Eye (tissue), 1 donor: ENCODE results near the gene IL12RB2.

ENCODE experiments used
- DNase-seq: peaks from one replicate; pipeline ENCODE4 v3.0.0-alpha.2; 2015

IL12RB2 gene

DNA sequence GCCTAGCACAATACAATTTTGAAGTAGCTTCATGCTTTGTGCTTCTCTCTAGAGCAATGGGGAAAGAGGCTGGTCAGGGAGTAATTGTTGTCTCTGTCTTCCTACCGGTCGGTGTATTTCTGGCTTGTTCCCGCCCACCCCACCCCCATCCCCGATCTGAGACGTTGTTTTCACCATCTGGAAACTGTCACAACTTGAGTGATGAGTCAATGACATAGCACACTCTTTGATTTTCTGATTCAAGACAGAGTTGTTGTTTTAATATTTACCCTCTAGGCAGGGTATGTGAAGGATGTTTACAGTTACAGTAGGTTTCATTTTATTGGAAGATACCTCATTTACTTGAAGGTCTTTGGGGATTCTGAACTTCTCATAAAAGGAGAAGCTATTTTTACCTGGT is 7.0 kb downstream of the IL12RB2 start:
- DNase-seq: no peak

DNA sequence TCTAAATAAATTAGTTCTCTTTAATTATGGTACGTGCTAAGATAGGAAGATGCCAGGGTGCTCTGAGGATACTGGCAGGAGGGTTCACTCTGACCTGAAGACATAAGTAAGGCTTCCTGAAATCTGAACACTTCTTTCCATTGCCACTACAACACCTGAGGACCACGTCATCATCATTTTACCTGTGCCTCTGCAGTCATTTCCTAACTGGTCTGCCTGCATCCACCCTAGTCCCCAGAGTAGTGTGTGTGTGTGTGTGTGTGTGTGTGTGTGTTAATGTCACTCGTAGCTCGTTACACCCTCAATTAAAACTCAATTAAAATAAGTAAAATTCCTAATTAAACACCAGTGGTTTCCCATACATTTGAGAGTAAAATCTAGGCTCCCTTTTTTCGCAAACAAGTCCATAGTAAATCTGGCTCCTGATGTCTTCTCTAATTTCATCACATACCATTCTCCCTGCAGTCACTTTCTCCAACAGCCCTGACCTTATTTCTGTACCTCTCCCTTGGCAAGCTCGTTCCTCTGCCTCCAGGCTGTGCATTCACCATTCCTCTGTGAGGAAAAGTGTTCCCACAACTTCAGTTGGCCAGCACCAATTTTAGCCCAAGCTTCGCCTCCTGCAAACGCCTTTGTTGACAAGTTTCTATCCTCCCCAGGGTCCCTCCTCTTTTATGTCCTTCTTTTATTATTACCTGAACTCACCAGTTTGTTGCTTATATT is 8.7 kb downstream of the IL12RB2 start:
- no peak for DNase-seq

DNA sequence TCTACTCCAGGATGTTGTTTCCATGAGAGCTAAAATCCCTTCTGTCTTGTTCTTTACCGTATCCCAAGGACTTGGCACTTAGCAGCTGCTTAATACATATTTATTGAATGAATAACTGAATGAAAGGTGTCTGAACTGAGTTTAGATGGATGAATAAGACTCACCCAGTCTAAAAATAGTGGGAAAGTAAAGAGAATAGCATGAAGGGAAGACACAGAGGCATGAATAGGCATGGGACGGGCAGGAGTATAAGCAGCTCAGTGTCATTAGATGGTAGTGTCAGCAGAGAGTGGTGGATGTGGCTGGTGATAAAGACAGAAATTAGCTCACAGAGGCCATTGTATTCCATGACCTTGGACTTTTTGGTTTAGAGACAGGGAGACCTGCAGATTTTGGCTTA is 9.2 kb downstream of the IL12RB2 start:
- DNase-seq: no peak

DNA sequence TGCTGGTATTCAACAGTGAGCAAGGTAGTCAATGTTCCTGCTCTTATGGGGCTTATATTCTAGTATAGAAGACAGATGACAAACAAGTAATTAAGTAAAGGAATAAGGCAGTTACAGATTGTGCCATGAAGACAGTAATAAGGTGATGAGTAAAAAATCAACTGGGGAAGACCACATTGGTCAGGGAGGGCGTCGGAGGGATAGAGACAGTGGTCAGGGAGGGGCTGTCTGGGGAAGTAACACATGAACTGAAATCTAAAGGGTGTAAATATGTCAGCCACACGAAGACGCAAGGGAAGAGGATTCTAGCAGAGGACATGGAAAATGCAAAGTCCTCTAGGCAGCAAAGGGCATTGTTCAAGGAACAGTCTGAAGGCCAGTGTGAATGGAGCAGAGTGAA is 10.1 kb downstream of the IL12RB2 start:
- DNase-seq: no peak

DNA sequence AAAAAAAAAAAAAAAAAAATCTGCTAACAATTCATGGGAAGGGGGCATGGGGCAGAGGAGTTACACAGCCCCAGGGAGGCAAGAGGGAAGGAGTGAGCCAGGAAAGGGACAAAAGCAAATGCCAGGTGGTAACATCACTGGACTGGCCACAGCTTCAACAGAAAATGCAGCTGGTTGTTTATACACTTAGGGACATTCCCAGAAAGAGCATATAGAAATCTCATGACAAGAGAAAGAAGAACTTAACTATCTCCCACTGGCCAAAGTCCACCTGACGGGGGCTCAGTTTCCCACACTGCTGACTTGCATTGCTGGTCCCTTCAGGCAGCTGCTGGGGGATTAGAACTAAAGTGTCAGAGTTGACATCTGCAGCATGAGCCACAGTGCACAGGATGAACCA is 14.8 kb downstream of the IL12RB2 start:
- no peak for DNase-seq

DNA sequence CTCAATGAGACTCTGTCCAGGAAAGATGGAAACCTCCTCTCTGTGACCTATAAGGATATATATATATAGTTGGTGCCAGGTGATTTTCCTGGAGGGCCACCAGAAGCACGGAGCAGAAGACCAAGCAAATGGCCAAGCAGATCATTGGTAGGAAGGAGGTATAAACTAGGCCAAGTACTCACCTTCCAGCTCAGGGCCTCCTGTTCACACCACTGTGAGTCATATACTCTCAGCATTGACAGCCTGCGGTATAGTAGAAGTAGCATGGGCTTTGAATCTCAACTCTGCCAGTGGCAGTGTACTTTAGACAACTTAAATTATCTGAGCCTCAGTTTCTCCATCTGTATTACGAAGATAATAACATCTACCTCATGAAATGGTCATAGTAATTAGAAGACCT is 15.4 kb downstream of the IL12RB2 start:
- DNase-seq: no peak

DNA sequence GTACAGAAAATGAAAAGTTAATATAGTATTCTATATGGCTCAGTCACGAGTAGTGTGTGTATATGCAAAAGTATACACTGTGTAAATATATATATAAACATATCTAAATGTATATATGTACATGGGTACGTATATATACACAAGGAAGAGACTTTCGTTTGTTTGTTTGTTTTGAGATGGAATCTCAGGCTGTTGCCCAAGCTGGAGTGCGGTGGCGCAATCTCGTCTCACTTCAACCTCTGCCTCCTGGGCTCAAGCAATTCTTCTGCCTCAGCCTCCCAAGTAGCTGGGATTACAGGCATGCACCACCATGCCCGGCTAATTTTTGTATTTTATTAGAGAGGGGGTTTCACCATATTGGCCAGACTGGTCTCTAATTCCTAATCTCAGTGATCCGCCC is 16.4 kb downstream of the IL12RB2 start:
- no peak for DNase-seq

DNA sequence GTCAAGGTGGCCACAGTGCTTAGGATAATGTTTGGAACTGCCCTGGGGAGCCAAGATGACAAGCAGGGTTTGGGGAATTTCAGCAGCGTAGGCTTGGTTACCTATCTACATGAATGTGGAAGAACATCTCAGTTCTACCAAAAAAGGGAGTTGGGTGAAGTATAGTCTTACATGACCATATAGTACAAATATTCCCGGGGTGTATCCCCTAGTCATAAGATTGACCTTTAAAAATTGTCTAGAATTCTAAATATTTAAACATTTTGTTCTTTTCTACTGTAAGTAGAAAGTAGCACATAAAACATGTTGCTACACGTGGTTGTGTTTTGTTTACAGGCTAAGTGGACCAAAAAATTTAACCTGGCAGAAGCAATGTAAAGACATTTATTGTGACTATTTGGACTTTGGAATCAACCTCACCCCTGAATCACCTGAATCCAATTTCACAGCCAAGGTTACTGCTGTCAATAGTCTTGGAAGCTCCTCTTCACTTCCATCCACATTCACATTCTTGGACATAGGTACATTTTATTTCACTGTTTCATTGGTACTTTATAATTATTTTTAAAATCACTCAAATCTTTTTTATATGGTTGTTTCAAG is 20.3 kb downstream of the IL12RB2 start:
- no peak for DNase-seq

DNA sequence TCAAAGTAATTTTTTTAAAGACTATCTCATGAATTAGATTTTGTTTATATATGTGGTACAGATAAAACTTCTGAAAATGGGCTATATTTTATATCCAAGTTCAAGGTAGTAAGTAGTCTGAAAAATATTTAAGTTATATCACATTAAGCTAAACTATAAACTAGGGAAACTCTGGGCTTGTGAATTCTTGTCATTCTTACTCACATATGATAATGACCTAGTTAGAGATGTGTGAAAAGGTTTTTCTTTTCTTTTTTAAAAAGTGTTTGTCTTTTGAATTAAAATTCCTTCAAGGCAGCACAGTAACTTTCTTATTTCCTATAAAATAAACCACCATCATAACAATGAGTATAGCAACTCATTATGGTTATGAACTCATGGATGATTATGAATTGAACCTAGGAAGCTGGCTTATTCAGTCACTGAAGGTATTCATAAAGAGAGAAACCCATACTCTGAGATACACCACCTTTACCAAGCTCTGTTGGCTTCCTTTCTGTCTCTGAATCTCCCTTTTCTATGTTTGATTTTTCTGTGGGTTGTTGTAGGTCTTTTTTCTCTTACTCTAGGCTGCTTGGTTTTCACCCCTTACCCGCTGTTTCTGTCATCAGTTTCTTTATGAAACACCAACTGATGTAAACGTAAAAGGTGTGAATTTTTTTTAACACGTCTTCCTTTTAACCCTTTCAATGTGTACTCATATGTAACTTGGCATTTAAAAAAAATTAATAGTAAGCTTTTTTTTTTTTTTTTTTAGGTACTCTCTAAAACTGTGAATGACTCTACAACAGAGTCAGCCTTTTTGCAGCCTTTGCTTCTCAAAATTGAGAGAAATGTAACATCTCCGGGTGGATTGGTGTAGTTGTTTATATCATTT is 25.2 kb downstream of the IL12RB2 start:
- no peak for DNase-seq

DNA sequence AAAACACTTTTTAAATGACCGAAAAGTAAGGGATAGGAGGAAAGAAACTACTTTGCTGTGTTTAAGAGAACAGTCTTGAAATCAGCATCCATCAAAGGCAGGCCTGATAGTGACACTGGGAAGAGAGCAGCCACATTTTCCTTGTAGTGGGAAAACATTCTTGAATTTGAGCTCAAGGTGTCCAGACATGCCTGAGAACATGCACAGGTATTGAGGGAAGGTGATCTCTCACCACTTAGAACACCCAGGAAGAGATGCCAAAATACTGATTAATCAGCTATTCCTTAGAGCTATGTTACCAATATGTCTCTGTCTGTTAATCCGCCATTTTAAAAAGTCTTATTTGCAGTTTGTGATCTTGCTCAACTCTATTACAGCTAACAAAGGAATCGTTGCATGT is 25.9 kb downstream of the IL12RB2 start:
- no peak for DNase-seq

DNA sequence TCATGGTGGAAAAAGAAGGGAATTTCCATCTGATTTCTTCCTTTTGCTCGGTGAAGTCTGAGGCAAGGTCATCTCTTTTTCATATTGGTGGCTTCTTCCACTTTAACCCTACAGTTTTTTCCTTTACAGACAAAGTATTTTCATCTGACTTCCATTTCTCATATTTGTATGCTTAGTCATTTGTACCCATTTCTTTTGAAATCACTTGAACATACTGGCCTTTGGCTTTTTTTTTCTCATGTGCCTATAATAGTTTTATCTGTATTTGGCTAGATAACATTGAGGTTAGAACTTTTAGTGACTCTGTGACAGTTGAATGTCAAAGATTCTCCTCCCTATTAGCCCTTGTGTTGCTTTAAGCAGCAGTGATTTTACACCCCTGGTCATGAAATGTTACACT is 27.7 kb downstream of the IL12RB2 start:
- DNase-seq: no peak

DNA sequence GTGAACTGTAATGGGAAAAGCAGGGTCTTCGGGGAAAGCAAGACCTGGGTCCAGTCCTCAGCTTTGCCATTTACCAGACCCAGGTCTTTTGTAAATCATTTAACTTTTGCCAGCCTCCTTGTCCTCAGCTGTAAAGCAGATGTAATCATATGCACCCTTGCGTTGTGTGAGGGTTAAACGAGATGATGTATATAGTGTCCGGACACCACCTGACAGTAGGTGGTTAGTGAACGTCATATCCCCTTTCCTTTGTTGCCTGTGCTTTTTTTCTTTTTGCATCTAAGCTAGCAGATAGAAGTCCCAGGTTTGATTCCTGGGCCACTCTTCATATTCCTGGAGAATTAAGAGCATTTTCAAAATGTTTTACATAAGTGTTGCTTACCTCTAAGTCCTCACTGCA is 28.5 kb downstream of the IL12RB2 start:
- DNase-seq: no peak

DNA sequence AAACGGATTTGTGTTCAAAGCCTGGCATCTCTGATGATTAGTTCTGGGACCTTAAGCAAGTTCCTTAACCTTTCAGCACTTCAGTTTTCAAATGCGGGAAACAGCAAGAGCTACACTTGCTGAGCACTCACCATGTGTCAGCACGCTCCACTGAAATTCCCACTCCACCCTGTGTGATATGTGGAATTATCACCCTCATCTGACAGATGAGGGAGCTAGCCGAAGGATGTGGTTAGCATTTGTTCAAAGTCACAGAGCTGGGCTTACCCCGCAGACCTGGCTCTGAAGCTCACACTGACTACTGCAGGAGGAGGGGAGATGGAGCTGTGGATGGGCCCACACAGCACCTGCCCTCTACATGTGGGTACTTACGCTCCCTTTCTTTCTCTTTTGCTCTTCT is 29.1 kb downstream of the IL12RB2 start:
- DNase-seq: no peak

DNA sequence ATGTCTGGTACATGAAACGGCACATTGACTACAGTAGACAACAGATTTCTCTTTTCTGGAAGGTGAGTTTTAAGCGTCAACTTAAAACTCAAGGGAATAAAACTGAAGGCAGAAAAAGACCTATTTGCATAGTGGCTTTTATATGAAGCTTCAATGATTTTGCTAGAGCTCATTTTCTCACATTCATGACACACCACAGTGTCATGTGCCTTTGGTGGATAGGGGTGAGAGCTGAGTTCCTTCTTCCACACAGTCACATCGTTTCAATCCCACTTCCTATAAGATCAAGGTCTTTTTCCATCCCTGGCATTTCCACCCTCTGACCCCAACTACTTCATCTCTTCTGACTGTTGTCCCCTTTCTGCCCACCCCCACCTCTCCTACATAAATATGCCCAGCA is 31.0 kb downstream of the IL12RB2 start:
- no peak for DNase-seq

DNA sequence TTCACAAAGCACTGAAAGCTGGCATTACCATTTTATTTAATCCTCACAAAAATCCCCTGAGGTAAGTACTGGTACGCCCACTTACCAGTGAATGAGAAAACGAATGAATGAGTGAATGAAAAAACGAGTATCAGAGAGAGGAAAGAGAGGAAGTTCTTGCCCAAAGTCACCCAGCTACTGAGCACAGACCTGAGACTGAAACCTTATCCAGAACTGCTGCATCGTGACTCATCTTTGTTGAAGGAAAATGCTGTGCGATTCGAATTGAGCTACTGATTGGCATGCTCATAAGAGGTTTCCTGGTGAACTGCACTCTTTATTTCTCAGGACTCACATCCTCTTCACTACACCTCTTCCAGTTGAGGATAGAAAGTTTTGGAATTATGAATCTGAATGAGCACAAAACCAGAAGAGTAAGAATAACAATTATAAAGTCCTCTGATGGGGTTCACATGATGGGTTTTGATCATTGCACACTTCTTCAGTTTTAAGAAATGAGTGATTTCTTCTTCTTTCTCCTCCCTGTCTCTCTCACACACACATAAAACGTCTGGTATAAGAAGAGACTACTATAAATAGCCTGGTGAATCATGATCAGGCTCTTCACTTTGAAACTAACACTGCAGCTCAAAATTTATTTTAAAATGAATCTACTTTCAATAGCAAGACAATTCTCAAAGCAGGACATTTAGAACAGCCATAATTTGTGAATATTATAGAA is 32.1 kb downstream of the IL12RB2 start:
- DNase-seq: no peak

DNA sequence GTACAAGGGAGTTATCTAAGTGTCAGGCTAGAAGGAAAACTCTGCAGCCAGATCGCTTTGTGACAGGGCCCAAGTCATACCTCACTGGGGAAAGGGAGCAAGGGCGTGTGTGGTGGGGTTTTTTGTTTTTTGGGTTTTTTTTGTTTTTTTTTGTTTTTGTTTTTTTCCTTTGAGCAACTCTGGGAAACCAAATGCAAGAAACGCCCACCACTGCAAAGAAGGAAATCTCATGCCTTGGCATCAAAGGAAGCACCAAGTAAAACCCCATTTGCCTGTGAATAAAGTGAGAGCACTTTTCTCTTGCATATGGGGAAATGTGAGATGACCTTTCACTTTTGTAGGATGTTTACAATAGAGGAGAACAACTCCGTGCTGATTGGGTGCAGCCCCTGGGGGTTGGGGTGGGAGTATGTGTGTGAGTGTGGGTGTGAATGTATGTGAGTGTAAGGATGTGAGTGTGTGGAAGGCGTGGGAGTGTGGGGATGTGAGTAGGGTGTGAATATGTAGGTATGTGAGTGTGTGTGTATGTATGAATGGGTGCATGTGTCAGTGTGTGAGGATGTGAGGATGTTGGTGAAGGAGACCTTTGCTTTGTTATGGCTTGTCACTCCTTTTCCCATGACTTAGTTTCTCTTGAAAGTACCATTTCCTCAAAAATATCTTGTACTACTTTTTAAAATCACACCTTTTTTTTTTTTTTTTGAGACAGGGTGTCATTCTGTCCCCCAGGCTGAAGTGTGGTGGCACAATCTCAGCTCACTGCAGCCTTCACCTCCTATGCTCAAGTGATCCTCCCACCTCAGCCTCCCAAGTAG is 34.6 kb downstream of the IL12RB2 start:
- DNase-seq: no peak

DNA sequence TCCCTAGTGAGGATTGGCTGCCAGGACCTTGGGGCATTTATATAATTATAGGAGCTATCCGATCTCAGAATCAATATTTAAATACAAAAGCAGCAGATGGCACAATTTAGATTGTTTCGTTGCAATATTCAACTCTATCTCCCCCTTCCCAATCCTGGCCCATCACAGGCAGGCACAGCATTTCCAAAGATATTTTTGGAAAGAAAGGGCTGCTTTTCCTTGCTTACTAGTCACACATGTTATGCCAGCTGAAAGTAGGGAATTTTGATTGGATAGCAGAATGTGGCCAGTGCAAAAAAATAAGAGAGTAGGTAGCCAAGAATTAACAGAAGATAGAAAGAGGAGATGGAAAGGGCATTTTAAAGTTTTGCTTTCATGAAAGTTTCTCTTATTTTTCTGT is 37.9 kb downstream of the IL12RB2 start:
- no peak for DNase-seq

DNA sequence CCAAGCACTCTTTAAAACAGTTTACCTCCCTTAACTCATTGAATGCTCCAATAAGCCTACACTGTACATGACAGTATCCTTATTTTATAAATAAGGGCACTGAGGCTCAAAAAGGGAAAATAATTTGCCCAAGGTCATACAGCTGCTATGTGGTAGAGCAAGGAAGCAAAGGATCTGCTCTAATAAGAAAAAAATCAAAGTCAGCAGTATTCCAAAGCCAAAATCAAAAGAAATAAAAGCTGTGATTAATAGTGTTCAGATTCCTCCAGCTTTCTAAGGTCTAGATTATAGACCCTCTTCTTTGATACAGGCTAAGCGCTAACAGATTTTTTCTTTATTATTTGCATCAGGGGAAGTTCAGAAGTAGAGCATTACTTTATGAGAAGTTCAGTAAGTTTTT is 39.3 kb downstream of the IL12RB2 start:
- no peak for DNase-seq

DNA sequence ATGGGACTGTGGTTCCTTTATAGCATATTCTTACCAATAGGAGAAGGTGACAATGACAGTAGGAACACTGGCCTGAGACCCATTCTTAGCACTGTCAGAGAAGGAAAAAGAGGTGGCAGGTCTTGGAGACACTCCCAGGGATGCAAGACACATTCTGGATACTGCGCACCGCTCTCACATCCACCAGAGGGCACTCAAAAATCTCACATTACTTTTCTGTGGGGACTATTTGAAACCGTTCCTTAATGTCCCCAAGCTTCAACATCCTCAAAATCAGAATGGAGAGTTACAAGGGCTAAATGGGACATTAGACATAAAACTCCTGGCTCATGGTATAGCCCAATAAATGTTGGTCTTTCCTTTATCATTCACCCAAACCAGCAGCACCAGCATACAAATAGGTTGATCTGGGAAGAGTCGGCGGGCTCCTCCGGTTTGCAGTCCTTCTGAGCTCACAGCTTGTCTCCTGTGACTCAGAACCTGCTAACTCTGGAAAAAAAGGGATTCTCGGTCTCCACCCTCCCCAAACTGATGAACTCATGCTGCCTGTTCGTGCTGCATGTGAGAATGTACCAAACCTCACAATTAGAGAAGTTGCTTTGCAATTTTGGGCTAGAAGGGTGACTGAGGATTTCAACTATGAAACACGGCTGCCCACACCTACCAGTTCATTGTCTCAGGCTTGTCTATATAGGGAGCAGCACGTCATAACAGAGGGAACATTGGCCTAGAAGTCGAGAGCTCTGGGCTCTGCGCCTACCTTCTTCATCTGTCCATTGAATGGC is 40.2 kb downstream of the IL12RB2 start:
- peak; percentile 78 for DNase-seq

DNA sequence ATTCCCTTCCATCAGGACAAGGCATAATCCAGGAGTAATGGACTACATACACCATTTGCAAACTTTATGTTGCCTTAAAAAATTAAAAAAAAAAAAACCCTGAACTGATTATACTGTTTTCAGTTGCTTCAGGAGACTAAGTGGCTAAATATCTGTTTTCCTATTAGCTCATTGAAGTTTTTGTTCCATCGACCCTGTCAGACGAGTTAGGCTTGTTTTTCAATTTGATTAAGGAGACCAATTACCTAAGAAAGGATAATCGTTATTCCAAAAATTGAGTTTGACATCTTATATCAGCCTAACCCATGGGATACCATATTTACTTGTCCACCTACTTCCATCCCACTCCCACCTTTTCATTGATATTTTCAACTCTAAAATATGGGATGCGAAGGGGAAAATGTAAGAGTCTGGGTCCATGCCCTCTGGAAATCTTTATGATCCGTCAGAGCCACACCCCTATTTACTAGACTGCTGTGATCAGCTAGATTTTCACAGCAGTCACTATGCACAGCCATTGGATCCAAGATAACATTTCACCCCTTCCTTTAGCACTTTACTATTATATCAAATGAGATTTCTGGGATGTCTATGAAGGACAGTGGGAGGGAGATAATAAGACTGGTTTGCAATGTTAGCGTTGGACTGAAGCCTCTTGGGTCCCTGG is 41.0 kb downstream of the IL12RB2 start:
- DNase-seq: no peak

DNA sequence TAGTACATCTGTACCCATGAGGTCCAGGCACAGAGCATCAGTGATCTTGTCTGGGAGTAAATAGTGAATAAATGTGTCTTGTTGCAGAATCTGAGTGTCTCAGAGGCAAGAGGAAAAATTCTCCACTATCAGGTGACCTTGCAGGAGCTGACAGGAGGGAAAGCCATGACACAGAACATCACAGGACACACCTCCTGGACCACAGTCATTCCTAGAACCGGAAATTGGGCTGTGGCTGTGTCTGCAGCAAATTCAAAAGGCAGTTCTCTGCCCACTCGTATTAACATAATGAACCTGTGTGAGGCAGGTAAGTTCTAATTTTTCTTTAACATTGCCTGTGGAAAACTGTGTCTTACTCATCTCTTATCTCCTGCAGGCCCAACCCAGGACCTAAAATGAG is 43.1 kb downstream of the IL12RB2 start:
- no peak for DNase-seq
